HEK293 (cell line): Measurements from ENCODE around the gene HM13.

Source experiments
- HOXA7 ChIP-seq: sonication (generic); formaldehyde crosslinking; IDR thresholded peaks from 2 replicates; pipeline ENCODE4 v1.8.1; 2022; ENCODE audit warnings: missing genetic modification reagents, borderline replicate concordance
- MYNN ChIP-seq: fragments of 450-650 bp; formaldehyde crosslinking; IDR thresholded peaks from 2 replicates; pipeline ENCODE4 v1.5.1; 2016; ENCODE audit warnings: missing biosample characterization, missing genetic modification characterization, borderline replicate concordance
- TCF7L2 ChIP-seq: IDR thresholded peaks from 2 replicates; pipeline ENCODE4 v1.6.1; 2011; ENCODE audit warnings: low read depth, mild to moderate bottlenecking, inconsistent platforms, low read length, moderate library complexity, borderline replicate concordance
- ZNF394 ChIP-seq: fragments of 450-650 bp; formaldehyde crosslinking; IDR thresholded peaks from 2 replicates; pipeline ENCODE4 v1.5.1; 2016; ENCODE audit warnings: missing biosample characterization, missing genetic modification characterization, mild to moderate bottlenecking, moderate library complexity, borderline replicate concordance
- ZNF473 ChIP-seq: fragments of 450-650 bp; formaldehyde crosslinking; IDR thresholded peaks from 2 replicates; pipeline ENCODE4 v1.5.1; 2017; ENCODE audit warnings: missing biosample characterization, missing genetic modification characterization
- ZNF510 ChIP-seq: fragments of 450-650 bp; formaldehyde crosslinking; IDR thresholded peaks from 2 replicates; pipeline ENCODE4 v1.5.1; 2018; ENCODE audit warnings: mild to moderate bottlenecking, missing genetic modification characterization, missing biosample characterization; ENCODE audit not compliant: insufficient replicate concordance
- TF ChIP-seq, protein P1 (sequence below): fragments of 450-650 bp; formaldehyde crosslinking; IDR thresholded peaks from 2 replicates; pipeline ENCODE4 v1.5.1; 2016; ENCODE audit warnings: missing biosample characterization, missing genetic modification characterization
- TF ChIP-seq, protein P2 (sequence below): fragments of 450-650 bp; formaldehyde crosslinking; IDR thresholded peaks from 2 replicates; pipeline ENCODE4 v1.5.1; 2016; ENCODE audit warnings: missing biosample characterization, missing genetic modification characterization

DNA sequence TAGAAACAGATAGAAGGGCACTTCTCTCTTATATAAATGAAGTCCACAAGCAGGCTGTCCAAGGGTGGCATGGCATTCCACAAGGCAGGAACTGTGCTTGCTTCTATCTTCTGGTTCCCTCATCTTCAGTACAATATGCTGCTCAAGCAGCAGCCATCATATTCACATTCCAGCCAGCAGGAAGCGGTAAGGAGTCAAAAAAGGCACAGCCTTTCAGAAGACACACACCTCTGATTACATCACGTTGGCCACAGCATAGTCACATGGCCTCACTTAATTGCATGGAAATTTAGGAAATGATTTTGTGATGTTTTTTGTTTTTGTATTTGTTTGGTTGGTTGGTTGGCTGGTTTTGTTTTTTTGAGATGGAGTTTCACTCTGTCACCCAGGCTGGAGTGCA lies 20.1 kb upstream of the HM13 start:
- TF ChIP-seq MYNN (no peak), HOXA7 (CRISPR knock-in tag) (no peak), ZNF394 (no peak), TCF7L2 (no peak), ZNF473 (tag by site-specific recombination) (no peak), ZNF510 (tag by site-specific recombination) (no peak)
- TF ChIP-seq, protein P1, sequence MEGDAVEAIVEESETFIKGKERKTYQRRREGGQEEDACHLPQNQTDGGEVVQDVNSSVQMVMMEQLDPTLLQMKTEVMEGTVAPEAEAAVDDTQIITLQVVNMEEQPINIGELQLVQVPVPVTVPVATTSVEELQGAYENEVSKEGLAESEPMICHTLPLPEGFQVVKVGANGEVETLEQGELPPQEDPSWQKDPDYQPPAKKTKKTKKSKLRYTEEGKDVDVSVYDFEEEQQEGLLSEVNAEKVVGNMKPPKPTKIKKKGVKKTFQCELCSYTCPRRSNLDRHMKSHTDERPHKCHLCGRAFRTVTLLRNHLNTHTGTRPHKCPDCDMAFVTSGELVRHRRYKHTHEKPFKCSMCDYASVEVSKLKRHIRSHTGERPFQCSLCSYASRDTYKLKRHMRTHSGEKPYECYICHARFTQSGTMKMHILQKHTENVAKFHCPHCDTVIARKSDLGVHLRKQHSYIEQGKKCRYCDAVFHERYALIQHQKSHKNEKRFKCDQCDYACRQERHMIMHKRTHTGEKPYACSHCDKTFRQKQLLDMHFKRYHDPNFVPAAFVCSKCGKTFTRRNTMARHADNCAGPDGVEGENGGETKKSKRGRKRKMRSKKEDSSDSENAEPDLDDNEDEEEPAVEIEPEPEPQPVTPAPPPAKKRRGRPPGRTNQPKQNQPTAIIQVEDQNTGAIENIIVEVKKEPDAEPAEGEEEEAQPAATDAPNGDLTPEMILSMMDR (tag by site-specific recombination): no peak
- TF ChIP-seq, protein P2, sequence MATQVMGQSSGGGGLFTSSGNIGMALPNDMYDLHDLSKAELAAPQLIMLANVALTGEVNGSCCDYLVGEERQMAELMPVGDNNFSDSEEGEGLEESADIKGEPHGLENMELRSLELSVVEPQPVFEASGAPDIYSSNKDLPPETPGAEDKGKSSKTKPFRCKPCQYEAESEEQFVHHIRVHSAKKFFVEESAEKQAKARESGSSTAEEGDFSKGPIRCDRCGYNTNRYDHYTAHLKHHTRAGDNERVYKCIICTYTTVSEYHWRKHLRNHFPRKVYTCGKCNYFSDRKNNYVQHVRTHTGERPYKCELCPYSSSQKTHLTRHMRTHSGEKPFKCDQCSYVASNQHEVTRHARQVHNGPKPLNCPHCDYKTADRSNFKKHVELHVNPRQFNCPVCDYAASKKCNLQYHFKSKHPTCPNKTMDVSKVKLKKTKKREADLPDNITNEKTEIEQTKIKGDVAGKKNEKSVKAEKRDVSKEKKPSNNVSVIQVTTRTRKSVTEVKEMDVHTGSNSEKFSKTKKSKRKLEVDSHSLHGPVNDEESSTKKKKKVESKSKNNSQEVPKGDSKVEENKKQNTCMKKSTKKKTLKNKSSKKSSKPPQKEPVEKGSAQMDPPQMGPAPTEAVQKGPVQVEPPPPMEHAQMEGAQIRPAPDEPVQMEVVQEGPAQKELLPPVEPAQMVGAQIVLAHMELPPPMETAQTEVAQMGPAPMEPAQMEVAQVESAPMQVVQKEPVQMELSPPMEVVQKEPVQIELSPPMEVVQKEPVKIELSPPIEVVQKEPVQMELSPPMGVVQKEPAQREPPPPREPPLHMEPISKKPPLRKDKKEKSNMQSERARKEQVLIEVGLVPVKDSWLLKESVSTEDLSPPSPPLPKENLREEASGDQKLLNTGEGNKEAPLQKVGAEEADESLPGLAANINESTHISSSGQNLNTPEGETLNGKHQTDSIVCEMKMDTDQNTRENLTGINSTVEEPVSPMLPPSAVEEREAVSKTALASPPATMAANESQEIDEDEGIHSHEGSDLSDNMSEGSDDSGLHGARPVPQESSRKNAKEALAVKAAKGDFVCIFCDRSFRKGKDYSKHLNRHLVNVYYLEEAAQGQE (tag by site-specific recombination): no peak
